Stimulated activated naive CD8-positive, alpha-beta T cell treated with anti-CD3 and anti-CD28 coated beads, Interleukin-15, Interleukin-2, amounts not matched to agents 100 ng/mL and 50 ng/mL, for 24 hours (primary cell): ENCODE results near the gene DLX4.

Source experiments
- H3K27ac Mint-ChIP-seq: one replicate; pipeline ENCODE4 v1.8.0; 2021; ENCODE audit warnings: mild to moderate bottlenecking, mixed read lengths
- H3K27me3 Mint-ChIP-seq: one replicate; pipeline ENCODE4 v1.8.0; 2021; ENCODE audit warnings: mixed read lengths
- H3K36me3 Mint-ChIP-seq: one replicate; pipeline ENCODE4 v1.8.0; 2021; ENCODE audit warnings: low read depth, mixed read lengths
- H3K4me1 Mint-ChIP-seq: one replicate; pipeline ENCODE4 v1.8.0; 2021; ENCODE audit warnings: low read depth, mixed read lengths
- H3K4me3 Mint-ChIP-seq: one replicate; pipeline ENCODE4 v1.8.0; 2021; ENCODE audit warnings: mild to moderate bottlenecking, mixed read lengths
- H3K9me3 Mint-ChIP-seq: one replicate; pipeline ENCODE4 v1.8.0; 2021; ENCODE audit warnings: mixed read lengths

Gene DLX4

GRCh38 chr17:49969795-49970389 is 902 bp downstream of the DLX4 start:
- H3K4me3 Mint-ChIP-seq = peak overlapping the region; percentile 88
- H3K27me3 Mint-ChIP-seq = peaks cover 83% of the 10 kb centered on the region
- H3K9me3 Mint-ChIP-seq = no peaks in the 10 kb centered on the region
- peaks cover 46% of the 10 kb centered on the region for H3K4me1 Mint-ChIP-seq
- no peak overlapping the region for H3K27ac Mint-ChIP-seq
- no peaks in the 10 kb centered on the region for H3K36me3 Mint-ChIP-seq

GRCh38 chr17:49970498-49970897 is 1.5 kb downstream of the DLX4 start:
- no peak overlapping the region for H3K27ac Mint-ChIP-seq
- H3K36me3 Mint-ChIP-seq = no peaks in the 10 kb centered on the region
- peaks cover 42% of the 10 kb centered on the region for H3K4me1 Mint-ChIP-seq
- no peak overlapping the region for H3K4me3 Mint-ChIP-seq
- H3K27me3 Mint-ChIP-seq = peaks cover 79% of the 10 kb centered on the region
- no peaks in the 10 kb centered on the region for H3K9me3 Mint-ChIP-seq

- no peaks in the 10 kb centered on the region for H3K9me3 Mint-ChIP-seq
- peaks cover 76% of the 10 kb centered on the region for H3K27me3 Mint-ChIP-seq
- peaks cover 36% of the 10 kb centered on the region for H3K4me1 Mint-ChIP-seq
- H3K36me3 Mint-ChIP-seq = no peaks in the 10 kb centered on the region
- H3K4me3 Mint-ChIP-seq = no peak overlapping the region
- H3K27ac Mint-ChIP-seq = no peak overlapping the region
Observed at GRCh38 chr17:49971199-49971847, 2.3 kb downstream of the DLX4 start.

- Mint-ChIP-seq H3K36me3 (no peaks in the 10 kb centered on the region), H3K9me3 (no peaks in the 10 kb centered on the region), H3K4me3 (no peak overlapping the region), H3K27ac (no peak overlapping the region), H3K27me3 (peaks cover 70% of the 10 kb centered on the region), H3K4me1 (peaks cover 36% of the 10 kb centered on the region)
Observed at GRCh38 chr17:49971848-49972485, 3.0 kb downstream of the DLX4 start.

- Mint-ChIP-seq H3K27me3 (peaks cover 65% of the 10 kb centered on the region), H3K4me1 (peaks cover 34% of the 10 kb centered on the region), H3K36me3 (no peaks in the 10 kb centered on the region), H3K9me3 (no peaks in the 10 kb centered on the region), H3K4me3 (no peak overlapping the region), H3K27ac (no peak overlapping the region)
Observed at GRCh38 chr17:49972486-49973270, 3.7 kb downstream of the DLX4 start.

GRCh38 chr17:49973271-49973615 is 4.3 kb downstream of the DLX4 start:
- H3K27ac Mint-ChIP-seq = no peak overlapping the region
- H3K4me1 Mint-ChIP-seq = peaks cover 28% of the 10 kb centered on the region
- H3K4me3 Mint-ChIP-seq = no peak overlapping the region
- peaks cover 67% of the 10 kb centered on the region for H3K27me3 Mint-ChIP-seq
- H3K9me3 Mint-ChIP-seq = no peaks in the 10 kb centered on the region
- H3K36me3 Mint-ChIP-seq = no peaks in the 10 kb centered on the region

- Mint-ChIP-seq H3K27me3 (peaks cover 61% of the 10 kb centered on the region), H3K9me3 (no peaks in the 10 kb centered on the region), H3K4me3 (no peak overlapping the region), H3K27ac (no peak overlapping the region), H3K4me1 (peaks cover 12% of the 10 kb centered on the region), H3K36me3 (no peaks in the 10 kb centered on the region)
Observed at GRCh38 chr17:49975531-49975930, 6.5 kb downstream of the DLX4 start.

GRCh38 chr17:49976163-49976827 is 7.3 kb downstream of the DLX4 start:
- Mint-ChIP-seq H3K36me3 (no peaks in the 10 kb centered on the region), H3K9me3 (no peaks in the 10 kb centered on the region), H3K4me3 (no peak overlapping the region), H3K27me3 (peaks cover 57% of the 10 kb centered on the region), H3K4me1 (peaks cover 6% of the 10 kb centered on the region), H3K27ac (no peak overlapping the region)

- Mint-ChIP-seq H3K4me3 (no peak overlapping the region), H3K27me3 (peaks cover 56% of the 10 kb centered on the region), H3K9me3 (no peaks in the 10 kb centered on the region), H3K36me3 (no peaks in the 10 kb centered on the region), H3K27ac (no peak overlapping the region), H3K4me1 (peaks cover 1% of the 10 kb centered on the region)
Observed at GRCh38 chr17:49976828-49977202, 7.8 kb downstream of the DLX4 start.

GRCh38 chr17:49977463-49978389 is 8.7 kb downstream of the DLX4 start:
- Mint-ChIP-seq H3K36me3 (no peaks in the 10 kb centered on the region), H3K9me3 (no peaks in the 10 kb centered on the region), H3K27ac (no peak overlapping the region), H3K4me1 (no peaks in the 10 kb centered on the region), H3K4me3 (no peak overlapping the region), H3K27me3 (peaks cover 53% of the 10 kb centered on the region)

- no peaks in the 10 kb centered on the region for H3K36me3 Mint-ChIP-seq
- H3K27ac Mint-ChIP-seq = no peak overlapping the region
- H3K27me3 Mint-ChIP-seq = peaks cover 52% of the 10 kb centered on the region
- H3K4me1 Mint-ChIP-seq = no peaks in the 10 kb centered on the region
- no peaks in the 10 kb centered on the region for H3K9me3 Mint-ChIP-seq
- no peak overlapping the region for H3K4me3 Mint-ChIP-seq
Observed at GRCh38 chr17:49978501-49978900, 9.5 kb downstream of the DLX4 start.

- Mint-ChIP-seq H3K36me3 (no peaks in the 10 kb centered on the region), H3K27me3 (peaks cover 38% of the 10 kb centered on the region), H3K4me3 (no peak overlapping the region), H3K4me1 (no peaks in the 10 kb centered on the region), H3K9me3 (no peaks in the 10 kb centered on the region), H3K27ac (no peak overlapping the region)
Observed at GRCh38 chr17:49979748-49980479, 10.9 kb downstream of the DLX4 start.

- peaks cover 36% of the 10 kb centered on the region for H3K27me3 Mint-ChIP-seq
- no peak overlapping the region for H3K4me3 Mint-ChIP-seq
- no peaks in the 10 kb centered on the region for H3K4me1 Mint-ChIP-seq
- no peaks in the 10 kb centered on the region for H3K9me3 Mint-ChIP-seq
- no peak overlapping the region for H3K27ac Mint-ChIP-seq
- H3K36me3 Mint-ChIP-seq = no peaks in the 10 kb centered on the region
Observed at GRCh38 chr17:49980703-49981197, 11.8 kb downstream of the DLX4 start.
